HepG2 (cell line): ENCODE results near the gene DNAH8. TPM values are rescaled to one million over a fixed set of nuclear protein-coding genes. Genes with fewer than 3 reads are reported as not detected.
A peak's percentile ranks its signal among the peaks of the same experiment; 100 is the strongest.

Source experiments
- HDAC6 ChIP-seq: fragments of 200-600 bp; sonication (generic); IDR thresholded peaks from 2 replicates; pipeline ENCODE4 v1.7.0; 2017; ENCODE audit warnings: mild to moderate bottlenecking, antibody characterized with exemption, low read length, low read depth
- IKZF1 ChIP-seq: fragments of 450-650 bp; IDR thresholded peaks from 2 replicates; pipeline ENCODE4 v1.7.1; 2016
- KDM3A ChIP-seq: IDR thresholded peaks from 2 replicates; pipeline ENCODE4 v1.6.1; 2018; ENCODE audit warnings: low read depth, missing compliant biosample characterization
- MTF2 ChIP-seq: sonication (generic); formaldehyde crosslinking; IDR thresholded peaks from 2 replicates; pipeline ENCODE4 v1.5.0; 2020; ENCODE audit warnings: missing genetic modification reagents, borderline replicate concordance
- SETDB1 ChIP-seq: sonication (generic); formaldehyde crosslinking; IDR thresholded peaks from 2 replicates; pipeline ENCODE4 v1.5.1; 2020; ENCODE audit warnings: missing genetic modification reagents, mild to moderate bottlenecking, borderline replicate concordance
- SPEN ChIP-seq: sonication (generic); formaldehyde crosslinking; IDR thresholded peaks from 2 replicates; pipeline ENCODE4 v1.5.1; 2020; ENCODE audit warnings: low read depth, mild to moderate bottlenecking, missing genetic modification reagents
- YY1 ChIP-seq: IDR thresholded peaks from 2 replicates; pipeline ENCODE4 v1.6.1; 2011; ENCODE audit warnings: low read length, low read depth, moderate library complexity, mild to moderate bottlenecking; ENCODE audit not compliant: insufficient read depth, insufficient replicate concordance
- ZNF484 ChIP-seq: sonication (generic); formaldehyde crosslinking; IDR thresholded peaks from 2 replicates; pipeline ENCODE4 v1.5.1; 2020; ENCODE audit warnings: mild to moderate bottlenecking, low read depth, missing genetic modification reagents, borderline replicate concordance
- ZNF567 ChIP-seq: sonication (generic); formaldehyde crosslinking; IDR thresholded peaks from 2 replicates; pipeline ENCODE4 v1.8.1; 2023; ENCODE audit warnings: mild to moderate bottlenecking, missing genetic modification reagents, borderline replicate concordance
- ZNF703 ChIP-seq: sonication (generic); formaldehyde crosslinking; IDR thresholded peaks from 2 replicates; pipeline ENCODE4 v1.5.1; 2020; ENCODE audit warnings: missing genetic modification reagents, mild to moderate bottlenecking, moderate library complexity, borderline replicate concordance
- ZNF83 ChIP-seq: sonication (generic); formaldehyde crosslinking; IDR thresholded peaks from 2 replicates; pipeline ENCODE4 v1.4.0; 2020; ENCODE audit warnings: missing genetic modification reagents, mild to moderate bottlenecking, borderline replicate concordance
- polyA plus RNA-seq, 8 experiments: library from polyadenylated mRNA; depleted of rRNA in 3 of 8; stranded (reverse) in 7 of 8; unstranded in 1 of 8; fragments of >200 nt; fragmentation: Illumina TruSeq in 4 of 8; extraction: Trizol in 4 of 8; gene quantifications; 2 replicates each; pipeline versions ENCODE4 v1.2.1 to v1.2.3, GENCODE V29; 2011 to 2016; ENCODE audit warnings: low read depth in 4 of 8, missing spikeins in 1 of 8, mixed read lengths in 1 of 8; ENCODE audit not compliant: insufficient read depth in 1 of 8
- total RNA-seq, 5 experiments: library from RNA; depleted of rRNA; stranded (reverse); fragments of >200 nt; fragmentation: Illumina TruSeq; extraction: Trizol; gene quantifications; 2 replicates each; pipeline ENCODE4 v1.2.3, GENCODE V29; 2016; ENCODE audit warnings: low read depth in 1 of 5
- TF ChIP-seq, protein P1 (sequence below), 2 experiments: fragments of 450-650 bp in 1 of 2; sonication (generic) in 1 of 2; formaldehyde crosslinking; IDR thresholded peaks; 2 replicates each; pipeline versions ENCODE4 v1.5.0 to v1.8.0; 2020 to 2022; ENCODE audit warnings: mild to moderate bottlenecking in 1 of 2, missing genetic modification reagents in 1 of 2
- TF ChIP-seq, protein P2 (sequence below): sonication (generic); formaldehyde crosslinking; IDR thresholded peaks from 2 replicates; pipeline ENCODE4 v1.4.0; 2020; ENCODE audit warnings: mild to moderate bottlenecking, low read depth, missing genetic modification reagents
- TF ChIP-seq, protein P3 (sequence below): sonication (generic); formaldehyde crosslinking; IDR thresholded peaks from 2 replicates; pipeline ENCODE4 v1.4.0; 2020; ENCODE audit warnings: missing genetic modification reagents
- TF ChIP-seq, protein P4 (sequence below): sonication (generic); formaldehyde crosslinking; IDR thresholded peaks from 2 replicates; pipeline ENCODE4 v1.5.0; 2020; ENCODE audit warnings: missing genetic modification reagents, mild to moderate bottlenecking, borderline replicate concordance
- TF ChIP-seq, protein P5 (sequence below): sonication (generic); formaldehyde crosslinking; IDR thresholded peaks from 2 replicates; pipeline ENCODE4 v1.9.0; 2021; ENCODE audit warnings: mild to moderate bottlenecking, missing genetic modification reagents

DNAH8 gene
- total and polyA plus RNA-seq, 2 of the 13 experiments (the other 11 are each of a cell fraction or from before 2014, with no cell fraction given), result not detected

DNA sequence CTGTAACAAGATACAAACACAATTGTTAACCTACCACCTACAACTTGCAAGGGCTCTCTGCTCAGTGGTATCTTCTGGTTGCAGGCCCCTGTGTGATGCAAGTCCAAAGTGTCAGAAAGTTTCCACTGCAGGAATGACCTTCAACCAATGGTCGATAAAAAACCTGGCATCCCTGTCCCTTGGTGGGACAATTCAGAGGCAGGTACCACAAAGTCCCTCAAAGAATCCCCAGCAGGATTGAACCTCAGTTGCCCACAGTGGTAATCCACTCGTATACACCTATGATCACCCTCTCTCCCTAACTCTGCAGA is 28.1 kb upstream of the DNAH8 start (continued):
- TF ChIP-seq ZNF83 (CRISPR knock-in tag) (no peak), ZNF567 (CRISPR knock-in tag) (no peak), IKZF1 (no peak), SETDB1 (CRISPR knock-in tag) (no peak), MTF2 (CRISPR knock-in tag) (no peak), ZNF703 (CRISPR knock-in tag) (no peak), KDM3A (no peak), SPEN (CRISPR knock-in tag) (no peak), HDAC6 (no peak), YY1 (no peak), ZNF484 (CRISPR knock-in tag) (no peak)
- TF ChIP-seq, protein P1, sequence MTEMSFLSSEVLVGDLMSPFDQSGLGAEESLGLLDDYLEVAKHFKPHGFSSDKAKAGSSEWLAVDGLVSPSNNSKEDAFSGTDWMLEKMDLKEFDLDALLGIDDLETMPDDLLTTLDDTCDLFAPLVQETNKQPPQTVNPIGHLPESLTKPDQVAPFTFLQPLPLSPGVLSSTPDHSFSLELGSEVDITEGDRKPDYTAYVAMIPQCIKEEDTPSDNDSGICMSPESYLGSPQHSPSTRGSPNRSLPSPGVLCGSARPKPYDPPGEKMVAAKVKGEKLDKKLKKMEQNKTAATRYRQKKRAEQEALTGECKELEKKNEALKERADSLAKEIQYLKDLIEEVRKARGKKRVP (CRISPR knock-in tag; IDR thresholded peaks at IDR 0.05), result 0 out of 4 replicates have a peak, but pooled peaks of 1 of the 2 experiments have one; percentile 33
- TF ChIP-seq, protein P2, sequence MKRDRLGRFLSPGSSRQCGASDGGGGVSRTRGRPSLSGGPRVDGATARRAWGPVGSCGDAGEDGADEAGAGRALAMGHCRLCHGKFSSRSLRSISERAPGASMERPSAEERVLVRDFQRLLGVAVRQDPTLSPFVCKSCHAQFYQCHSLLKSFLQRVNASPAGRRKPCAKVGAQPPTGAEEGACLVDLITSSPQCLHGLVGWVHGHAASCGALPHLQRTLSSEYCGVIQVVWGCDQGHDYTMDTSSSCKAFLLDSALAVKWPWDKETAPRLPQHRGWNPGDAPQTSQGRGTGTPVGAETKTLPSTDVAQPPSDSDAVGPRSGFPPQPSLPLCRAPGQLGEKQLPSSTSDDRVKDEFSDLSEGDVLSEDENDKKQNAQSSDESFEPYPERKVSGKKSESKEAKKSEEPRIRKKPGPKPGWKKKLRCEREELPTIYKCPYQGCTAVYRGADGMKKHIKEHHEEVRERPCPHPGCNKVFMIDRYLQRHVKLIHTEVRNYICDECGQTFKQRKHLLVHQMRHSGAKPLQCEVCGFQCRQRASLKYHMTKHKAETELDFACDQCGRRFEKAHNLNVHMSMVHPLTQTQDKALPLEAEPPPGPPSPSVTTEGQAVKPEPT (CRISPR knock-in tag), result no peak
- TF ChIP-seq, protein P3, sequence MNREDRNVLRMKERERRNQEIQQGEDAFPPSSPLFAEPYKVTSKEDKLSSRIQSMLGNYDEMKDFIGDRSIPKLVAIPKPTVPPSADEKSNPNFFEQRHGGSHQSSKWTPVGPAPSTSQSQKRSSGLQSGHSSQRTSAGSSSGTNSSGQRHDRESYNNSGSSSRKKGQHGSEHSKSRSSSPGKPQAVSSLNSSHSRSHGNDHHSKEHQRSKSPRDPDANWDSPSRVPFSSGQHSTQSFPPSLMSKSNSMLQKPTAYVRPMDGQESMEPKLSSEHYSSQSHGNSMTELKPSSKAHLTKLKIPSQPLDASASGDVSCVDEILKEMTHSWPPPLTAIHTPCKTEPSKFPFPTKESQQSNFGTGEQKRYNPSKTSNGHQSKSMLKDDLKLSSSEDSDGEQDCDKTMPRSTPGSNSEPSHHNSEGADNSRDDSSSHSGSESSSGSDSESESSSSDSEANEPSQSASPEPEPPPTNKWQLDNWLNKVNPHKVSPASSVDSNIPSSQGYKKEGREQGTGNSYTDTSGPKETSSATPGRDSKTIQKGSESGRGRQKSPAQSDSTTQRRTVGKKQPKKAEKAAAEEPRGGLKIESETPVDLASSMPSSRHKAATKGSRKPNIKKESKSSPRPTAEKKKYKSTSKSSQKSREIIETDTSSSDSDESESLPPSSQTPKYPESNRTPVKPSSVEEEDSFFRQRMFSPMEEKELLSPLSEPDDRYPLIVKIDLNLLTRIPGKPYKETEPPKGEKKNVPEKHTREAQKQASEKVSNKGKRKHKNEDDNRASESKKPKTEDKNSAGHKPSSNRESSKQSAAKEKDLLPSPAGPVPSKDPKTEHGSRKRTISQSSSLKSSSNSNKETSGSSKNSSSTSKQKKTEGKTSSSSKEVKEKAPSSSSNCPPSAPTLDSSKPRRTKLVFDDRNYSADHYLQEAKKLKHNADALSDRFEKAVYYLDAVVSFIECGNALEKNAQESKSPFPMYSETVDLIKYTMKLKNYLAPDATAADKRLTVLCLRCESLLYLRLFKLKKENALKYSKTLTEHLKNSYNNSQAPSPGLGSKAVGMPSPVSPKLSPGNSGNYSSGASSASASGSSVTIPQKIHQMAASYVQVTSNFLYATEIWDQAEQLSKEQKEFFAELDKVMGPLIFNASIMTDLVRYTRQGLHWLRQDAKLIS (CRISPR knock-in tag), result no peak
- TF ChIP-seq, protein P4, sequence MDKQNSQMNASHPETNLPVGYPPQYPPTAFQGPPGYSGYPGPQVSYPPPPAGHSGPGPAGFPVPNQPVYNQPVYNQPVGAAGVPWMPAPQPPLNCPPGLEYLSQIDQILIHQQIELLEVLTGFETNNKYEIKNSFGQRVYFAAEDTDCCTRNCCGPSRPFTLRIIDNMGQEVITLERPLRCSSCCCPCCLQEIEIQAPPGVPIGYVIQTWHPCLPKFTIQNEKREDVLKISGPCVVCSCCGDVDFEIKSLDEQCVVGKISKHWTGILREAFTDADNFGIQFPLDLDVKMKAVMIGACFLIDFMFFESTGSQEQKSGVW, result no peak
- TF ChIP-seq, protein P5, sequence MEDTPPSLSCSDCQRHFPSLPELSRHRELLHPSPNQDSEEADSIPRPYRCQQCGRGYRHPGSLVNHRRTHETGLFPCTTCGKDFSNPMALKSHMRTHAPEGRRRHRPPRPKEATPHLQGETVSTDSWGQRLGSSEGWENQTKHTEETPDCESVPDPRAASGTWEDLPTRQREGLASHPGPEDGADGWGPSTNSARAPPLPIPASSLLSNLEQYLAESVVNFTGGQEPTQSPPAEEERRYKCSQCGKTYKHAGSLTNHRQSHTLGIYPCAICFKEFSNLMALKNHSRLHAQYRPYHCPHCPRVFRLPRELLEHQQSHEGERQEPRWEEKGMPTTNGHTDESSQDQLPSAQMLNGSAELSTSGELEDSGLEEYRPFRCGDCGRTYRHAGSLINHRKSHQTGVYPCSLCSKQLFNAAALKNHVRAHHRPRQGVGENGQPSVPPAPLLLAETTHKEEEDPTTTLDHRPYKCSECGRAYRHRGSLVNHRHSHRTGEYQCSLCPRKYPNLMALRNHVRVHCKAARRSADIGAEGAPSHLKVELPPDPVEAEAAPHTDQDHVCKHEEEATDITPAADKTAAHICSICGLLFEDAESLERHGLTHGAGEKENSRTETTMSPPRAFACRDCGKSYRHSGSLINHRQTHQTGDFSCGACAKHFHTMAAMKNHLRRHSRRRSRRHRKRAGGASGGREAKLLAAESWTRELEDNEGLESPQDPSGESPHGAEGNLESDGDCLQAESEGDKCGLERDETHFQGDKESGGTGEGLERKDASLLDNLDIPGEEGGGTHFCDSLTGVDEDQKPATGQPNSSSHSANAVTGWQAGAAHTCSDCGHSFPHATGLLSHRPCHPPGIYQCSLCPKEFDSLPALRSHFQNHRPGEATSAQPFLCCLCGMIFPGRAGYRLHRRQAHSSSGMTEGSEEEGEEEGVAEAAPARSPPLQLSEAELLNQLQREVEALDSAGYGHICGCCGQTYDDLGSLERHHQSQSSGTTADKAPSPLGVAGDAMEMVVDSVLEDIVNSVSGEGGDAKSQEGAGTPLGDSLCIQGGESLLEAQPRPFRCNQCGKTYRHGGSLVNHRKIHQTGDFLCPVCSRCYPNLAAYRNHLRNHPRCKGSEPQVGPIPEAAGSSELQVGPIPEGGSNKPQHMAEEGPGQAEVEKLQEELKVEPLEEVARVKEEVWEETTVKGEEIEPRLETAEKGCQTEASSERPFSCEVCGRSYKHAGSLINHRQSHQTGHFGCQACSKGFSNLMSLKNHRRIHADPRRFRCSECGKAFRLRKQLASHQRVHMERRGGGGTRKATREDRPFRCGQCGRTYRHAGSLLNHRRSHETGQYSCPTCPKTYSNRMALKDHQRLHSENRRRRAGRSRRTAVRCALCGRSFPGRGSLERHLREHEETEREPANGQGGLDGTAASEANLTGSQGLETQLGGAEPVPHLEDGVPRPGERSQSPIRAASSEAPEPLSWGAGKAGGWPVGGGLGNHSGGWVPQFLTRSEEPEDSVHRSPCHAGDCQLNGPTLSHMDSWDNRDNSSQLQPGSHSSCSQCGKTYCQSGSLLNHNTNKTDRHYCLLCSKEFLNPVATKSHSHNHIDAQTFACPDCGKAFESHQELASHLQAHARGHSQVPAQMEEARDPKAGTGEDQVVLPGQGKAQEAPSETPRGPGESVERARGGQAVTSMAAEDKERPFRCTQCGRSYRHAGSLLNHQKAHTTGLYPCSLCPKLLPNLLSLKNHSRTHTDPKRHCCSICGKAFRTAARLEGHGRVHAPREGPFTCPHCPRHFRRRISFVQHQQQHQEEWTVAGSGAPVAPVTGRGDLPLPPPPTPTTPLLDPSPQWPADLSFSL (CRISPR knock-in tag), result no peak
